Mesodermal cell (in vitro differentiated cells): ENCODE data around the gene EXOC2.

Source experiments
- H3K27ac ChIP-seq: 2 replicates; pipeline ENCODE4 v1.7.0; 2013; ENCODE audit warnings: mild to moderate bottlenecking, low read depth, low read length, moderate library complexity; ENCODE audit not compliant: severe bottlenecking
- H3K36me3 ChIP-seq: 2 replicates; pipeline ENCODE4 v1.7.1; 2013; ENCODE audit warnings: mild to moderate bottlenecking, low read length, moderate library complexity; ENCODE audit not compliant: control insufficient read depth, insufficient read depth
- H3K4me1 ChIP-seq: one replicate; pipeline ENCODE4 v1.7.1; 2013; ENCODE audit warnings: mild to moderate bottlenecking, low read length; ENCODE audit not compliant: insufficient read depth, control insufficient read depth, poor library complexity, severe bottlenecking
- H3K4me3 ChIP-seq: 2 replicates; pipeline ENCODE4 v1.7.0; 2013; ENCODE audit warnings: low read length, control low read depth, mild to moderate bottlenecking; ENCODE audit not compliant: insufficient read depth, poor library complexity, severe bottlenecking; ENCODE audit errors: extremely low read depth
- H3K9me3 ChIP-seq: 2 replicates; pipeline ENCODE4 v1.7.1; 2013; ENCODE audit warnings: mild to moderate bottlenecking, low read length, moderate library complexity; ENCODE audit not compliant: control insufficient read depth
- WGBS, 2 experiments: methylation state at CpG; one replicate each; pipeline ENCODE4 v1.1.5; 2013; ENCODE audit warnings: missing lambda C conversion rate in 2 of 2; ENCODE audit not compliant: insufficient coverage in 2 of 2; 5-methylcytosine and 5-hydroxymethylcytosine counted together

The EXOC2 gene

DNA sequence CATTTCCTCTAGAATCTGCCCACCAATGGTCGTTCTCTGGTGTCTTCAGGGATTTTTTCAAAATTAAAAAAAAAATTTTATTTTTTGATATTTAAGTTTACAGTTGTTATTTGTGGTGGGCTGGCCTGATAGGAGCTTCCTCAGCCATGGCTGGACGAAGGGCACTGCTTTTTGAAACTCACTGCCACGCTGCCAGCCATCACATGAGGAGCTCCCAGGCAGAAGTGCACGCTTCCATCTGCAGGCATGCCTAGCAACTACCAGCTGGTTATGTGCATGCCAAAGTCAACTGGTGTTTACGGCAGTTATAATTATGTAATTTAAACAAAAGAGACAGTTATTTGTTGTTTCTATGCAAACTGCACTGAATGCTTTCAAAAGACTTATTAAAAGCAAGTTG lies 196.3 kb downstream of the EXOC2 start:
- Histone ChIP-seq H3K4me3 (no peak overlapping the region), H3K36me3 (peaks cover 41% of the 10 kb centered on the region), H3K9me3 (no peaks in the 10 kb centered on the region), H3K27ac (no peak overlapping the region), H3K4me1 (no peaks in the 10 kb centered on the region)
- WGBS, 2 experiments = 94 to 100% methylated on average over 3 of the region's 5 CpGs

DNA sequence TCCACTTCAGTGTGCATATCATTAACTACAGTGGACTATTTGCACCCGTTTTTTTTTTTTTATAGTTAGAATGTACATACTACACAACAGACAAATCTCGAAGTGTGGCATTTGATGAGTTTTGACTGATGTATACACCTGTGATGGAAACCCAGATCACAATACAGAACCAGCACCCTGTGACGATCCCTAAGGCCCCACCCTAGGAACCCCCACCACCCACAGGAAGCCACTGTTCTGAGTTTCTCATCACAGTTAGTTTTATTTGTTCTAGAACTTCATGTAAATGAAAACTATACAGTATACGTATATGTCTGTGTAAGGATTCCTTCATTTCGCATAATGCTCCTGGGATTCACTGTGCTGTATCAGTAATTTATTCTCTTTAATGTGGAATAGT lies 198.5 kb downstream of the EXOC2 start:
- H3K4me3 ChIP-seq = no peak overlapping the region
- no peak overlapping the region for H3K27ac ChIP-seq
- H3K36me3 ChIP-seq = peaks cover 44% of the 10 kb centered on the region
- H3K4me1 ChIP-seq = no peaks in the 10 kb centered on the region
- no peaks in the 10 kb centered on the region for H3K9me3 ChIP-seq
- no CpG with 5 or more reads among the region's 5 CpGs for WGBS, 2 experiments

DNA sequence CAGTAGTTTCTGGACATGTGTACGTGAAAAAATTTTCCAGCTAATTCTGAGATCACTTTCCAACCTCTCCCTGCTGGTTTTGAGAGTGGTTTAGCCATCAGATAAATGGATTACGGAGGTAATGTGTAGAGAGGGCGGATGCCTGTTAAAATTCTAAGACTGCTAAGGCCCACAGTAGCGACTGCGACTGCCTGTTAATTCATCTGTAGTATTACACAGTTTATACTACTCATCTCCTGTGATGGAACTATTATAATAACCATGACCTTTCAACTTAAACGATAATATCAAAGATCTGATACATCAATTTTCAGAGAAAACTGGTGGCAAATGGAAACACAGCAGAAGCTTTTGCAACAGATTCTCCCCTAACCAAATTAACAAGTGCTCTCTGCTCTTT lies 199.1 kb downstream of the EXOC2 start:
- no peak overlapping the region for H3K4me3 ChIP-seq
- WGBS, 2 experiments = 96% methylated on average over 3 to 4 of the region's 6 CpGs
- H3K36me3 ChIP-seq = peaks cover 48% of the 10 kb centered on the region
- H3K27ac ChIP-seq = no peak overlapping the region
- no peaks in the 10 kb centered on the region for H3K4me1 ChIP-seq
- H3K9me3 ChIP-seq = no peaks in the 10 kb centered on the region

DNA sequence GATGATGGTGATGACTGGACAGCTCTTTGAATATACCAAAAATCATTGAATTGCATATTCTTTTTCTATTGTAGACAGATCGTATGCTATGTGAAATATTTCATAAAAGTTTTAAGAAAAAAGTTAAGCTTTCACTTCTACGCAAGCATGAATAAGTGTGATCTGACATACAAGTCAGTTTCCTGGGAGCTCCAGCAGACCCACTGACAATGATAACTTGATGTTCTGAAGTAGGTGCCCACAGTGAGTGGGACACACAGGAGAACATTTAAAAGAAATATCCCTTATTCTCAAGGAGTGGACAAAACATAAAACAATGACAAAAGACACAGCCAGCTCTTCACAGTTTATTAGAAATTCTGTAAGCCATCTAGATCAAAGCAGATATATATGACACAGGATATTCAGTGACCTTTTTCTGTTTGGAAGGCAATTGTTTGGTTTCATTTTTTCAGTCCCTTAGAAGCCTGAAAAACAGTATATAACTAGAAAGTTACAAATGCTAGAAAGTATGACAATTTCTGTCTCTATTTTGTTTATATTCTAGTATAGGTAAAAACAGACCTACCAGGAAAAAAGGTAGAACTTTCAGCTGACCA lies 200.0 kb downstream of the EXOC2 start:
- Histone ChIP-seq H3K4me1 (no peaks in the 10 kb centered on the region), H3K9me3 (no peaks in the 10 kb centered on the region), H3K27ac (no peak overlapping the region), H3K4me3 (no peak overlapping the region), H3K36me3 (peaks cover 55% of the 10 kb centered on the region)
- WGBS, 2 experiments = 100% methylated on average over 1 of the region's 2 CpGs

GRCh38 chr6:492178-492577 lies 200.8 kb downstream of the EXOC2 start:
- H3K4me1 ChIP-seq = no peaks in the 10 kb centered on the region
- WGBS, 2 experiments = 88% methylated on average over 1 of the region's 5 CpGs; no CpG with 5 or more reads in 1 of the 2 experiments
- H3K4me3 ChIP-seq = no peak overlapping the region
- peaks cover 54% of the 10 kb centered on the region for H3K36me3 ChIP-seq
- no peak overlapping the region for H3K27ac ChIP-seq
- H3K9me3 ChIP-seq = no peaks in the 10 kb centered on the region

DNA sequence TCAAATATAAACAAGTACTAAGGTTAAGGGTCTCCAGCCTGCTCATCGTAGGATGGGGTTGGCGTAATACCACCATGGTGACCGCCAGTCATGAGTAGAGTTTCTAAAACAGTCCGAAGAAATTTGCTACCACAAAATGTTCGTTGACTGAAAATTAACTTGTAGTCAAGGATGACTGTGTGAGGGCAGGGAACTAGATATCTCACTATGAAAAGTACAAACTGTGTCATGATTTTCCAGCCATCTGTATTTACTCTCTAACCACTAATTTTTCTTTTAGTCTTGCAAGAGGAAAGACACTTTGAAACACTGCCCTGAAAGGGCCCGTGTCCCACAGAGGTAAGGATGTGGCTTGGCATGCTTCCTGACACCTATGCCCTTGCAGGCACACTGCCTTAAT lies 201.7 kb downstream of the EXOC2 start:
- WGBS, 2 experiments = 98 to 100% methylated on average over 5 to 6 of the region's 6 CpGs

DNA sequence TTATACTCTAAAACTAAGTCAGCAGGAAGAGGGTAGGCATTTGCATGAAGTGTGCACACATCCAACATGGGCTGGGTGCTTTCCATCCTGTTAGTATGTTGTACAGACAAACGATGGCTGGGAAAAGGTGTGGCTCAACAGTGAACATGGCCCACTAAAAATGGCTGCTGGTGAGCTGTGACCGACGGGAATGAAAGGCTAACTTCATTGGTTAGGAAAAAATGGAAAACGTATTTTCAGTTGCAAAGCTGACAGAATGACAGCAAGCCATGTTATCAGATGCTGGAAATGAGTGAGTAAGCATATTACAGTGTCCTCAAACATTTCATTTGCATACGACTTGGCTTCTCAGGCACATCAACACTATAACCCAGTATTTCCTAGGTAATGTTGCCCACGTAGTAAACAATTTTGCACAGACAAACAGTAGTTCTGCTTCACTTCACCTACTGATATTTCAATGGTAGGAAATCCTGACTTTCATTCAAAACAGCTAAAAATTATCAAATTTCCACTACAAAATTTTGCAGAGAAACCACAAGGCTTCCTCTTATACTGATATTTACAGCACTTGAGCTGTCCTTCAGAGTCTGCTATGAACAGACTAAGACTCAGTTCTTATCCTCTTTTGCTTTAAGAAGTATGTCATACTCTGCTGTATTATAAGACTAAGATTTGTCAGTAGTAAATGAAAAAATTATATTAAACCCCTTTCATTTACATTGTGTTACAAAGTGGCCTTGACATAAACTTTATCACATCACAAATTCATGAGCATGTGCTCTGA lies 202.5 kb downstream of the EXOC2 start:
- H3K36me3 ChIP-seq = peaks cover 49% of the 10 kb centered on the region
- WGBS, 2 experiments = 91 to 100% methylated on average over 6 of the region's 6 CpGs
- no peak overlapping the region for H3K4me3 ChIP-seq
- no peaks in the 10 kb centered on the region for H3K4me1 ChIP-seq
- no peak overlapping the region for H3K27ac ChIP-seq
- H3K9me3 ChIP-seq = no peaks in the 10 kb centered on the region

More for the DNA sequence above, 201.7 kb downstream of the EXOC2 start:
- Histone ChIP-seq H3K27ac (no peak overlapping the region), H3K36me3 (peaks cover 51% of the 10 kb centered on the region), H3K4me3 (no peak overlapping the region), H3K9me3 (no peaks in the 10 kb centered on the region), H3K4me1 (no peaks in the 10 kb centered on the region)

GRCh38 chr6:489762-490161 lies 203.2 kb downstream of the EXOC2 start:
- no peak overlapping the region for H3K27ac ChIP-seq
- no peaks in the 10 kb centered on the region for H3K4me1 ChIP-seq
- no peaks in the 10 kb centered on the region for H3K9me3 ChIP-seq
- no peak overlapping the region for H3K4me3 ChIP-seq
- 96 to 98% methylated on average over 7 to 8 of the region's 11 CpGs for WGBS, 2 experiments
- peaks cover 44% of the 10 kb centered on the region for H3K36me3 ChIP-seq

DNA sequence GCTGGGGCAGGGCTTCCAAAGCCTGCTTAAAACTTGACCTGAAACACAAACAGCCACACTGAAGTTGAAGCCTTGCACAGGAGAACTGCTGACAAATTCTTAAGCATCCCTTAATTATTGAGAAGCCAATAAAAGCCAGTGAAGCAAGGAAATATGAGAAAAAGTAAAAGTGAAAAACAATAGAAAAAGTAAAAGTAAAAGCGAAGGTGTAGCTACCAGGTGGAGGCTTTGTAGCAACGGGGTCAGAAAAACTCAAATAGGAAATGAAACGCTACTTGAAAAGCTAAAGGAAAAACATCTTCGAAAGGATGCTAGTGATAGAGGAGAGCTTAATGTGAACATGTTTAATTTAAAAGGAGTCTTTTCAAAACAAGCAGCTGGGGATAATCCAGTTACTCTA lies 203.9 kb downstream of the EXOC2 start:
- no peaks in the 10 kb centered on the region for H3K9me3 ChIP-seq
- H3K36me3 ChIP-seq = peaks cover 39% of the 10 kb centered on the region
- WGBS, 2 experiments = 91 to 100% methylated on average over 4 of the region's 4 CpGs
- no peaks in the 10 kb centered on the region for H3K4me1 ChIP-seq
- H3K4me3 ChIP-seq = no peak overlapping the region
- H3K27ac ChIP-seq = no peak overlapping the region

- Histone ChIP-seq H3K27ac (no peak overlapping the region), H3K4me3 (no peak overlapping the region), H3K4me1 (no peaks in the 10 kb centered on the region), H3K9me3 (no peaks in the 10 kb centered on the region), H3K36me3 (peaks cover 37% of the 10 kb centered on the region)
- WGBS, 2 experiments = 92 to 99% methylated on average over 12 to 13 of the region's 13 CpGs
Observed at GRCh38 chr6:487956-488355, 205.0 kb downstream of the EXOC2 start.

DNA sequence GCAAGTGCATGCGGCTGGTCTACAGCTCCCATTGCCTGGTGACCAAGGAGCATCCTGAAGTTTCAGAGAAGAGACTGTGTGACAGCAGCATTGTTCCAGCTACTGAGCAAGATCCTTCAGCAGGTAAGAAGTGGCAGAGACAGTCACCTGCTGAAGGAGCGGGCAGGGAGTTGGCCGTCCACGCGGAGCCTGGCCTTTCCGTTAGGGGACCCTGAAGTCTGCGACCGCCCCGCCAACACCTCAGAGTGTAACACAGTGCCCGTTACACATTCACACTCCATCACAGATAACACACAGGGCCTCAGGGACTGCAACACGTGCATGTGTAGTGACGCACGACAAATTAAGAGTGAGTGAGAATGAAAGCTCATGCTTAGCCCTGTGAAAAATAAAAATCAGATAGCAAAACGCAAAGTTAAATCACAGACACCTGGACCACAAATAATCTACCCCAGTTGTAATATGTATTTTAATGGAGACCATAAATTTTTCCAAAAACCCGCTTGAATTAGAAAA lies 207.2 kb downstream of the EXOC2 start:
- H3K27ac ChIP-seq = no peak overlapping the region
- no peaks in the 10 kb centered on the region for H3K9me3 ChIP-seq
- WGBS, 2 experiments = 98 to 99% methylated on average over 3 to 10 of the region's 15 CpGs
- no peaks in the 10 kb centered on the region for H3K4me1 ChIP-seq
- H3K4me3 ChIP-seq = no peak overlapping the region
- peaks cover 24% of the 10 kb centered on the region for H3K36me3 ChIP-seq
